ENCODE results near the gene PPP2R5A.

Gene PPP2R5A

DNA sequence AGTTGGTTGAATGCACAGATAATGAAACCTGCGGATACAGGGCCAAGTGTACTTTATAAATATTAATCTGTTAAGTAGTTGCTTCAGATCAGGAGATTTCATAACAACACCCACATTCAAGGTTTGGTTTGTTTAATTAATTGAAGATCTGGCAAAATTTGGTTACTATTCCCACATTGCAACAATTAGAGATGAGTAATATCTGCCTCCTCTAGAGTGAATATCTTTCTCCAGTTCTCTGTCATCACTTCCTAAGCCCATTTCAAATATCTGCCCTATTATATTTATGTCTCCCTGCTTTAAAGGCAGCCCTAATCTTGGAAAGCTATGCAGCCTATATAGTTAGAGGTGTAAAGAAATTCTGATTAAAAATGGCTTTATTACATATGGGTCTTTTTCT, 61.4 kb downstream of the PPP2R5A start:
- no peak overlapping the region for H3K4me2 ChIP-seq (ENCODE audit: low read length)
- H4K20me1 ChIP-seq (ENCODE audit: insufficient read depth, low read length): no peaks in the 10 kb centered on the region
- no peak overlapping the region for H3K27ac ChIP-seq (ENCODE audit: low read depth, low read length, poor library complexity, severe bottlenecking)
- peaks cover 71% of the 10 kb centered on the region for H3K36me3 ChIP-seq (ENCODE audit: insufficient read depth, low read length)
- H3K79me2 ChIP-seq (ENCODE audit: insufficient read depth, low read length): no peaks in the 10 kb centered on the region
- no peaks in the 10 kb centered on the region for H3K27me3 ChIP-seq (ENCODE audit: insufficient read depth, low read length)
- TF ChIP-seq EZH2 (IDR thresholded peaks at IDR 0.05; ENCODE audit: borderline replicate concordance, low read length): no peak
- TF ChIP-seq, protein P1, sequence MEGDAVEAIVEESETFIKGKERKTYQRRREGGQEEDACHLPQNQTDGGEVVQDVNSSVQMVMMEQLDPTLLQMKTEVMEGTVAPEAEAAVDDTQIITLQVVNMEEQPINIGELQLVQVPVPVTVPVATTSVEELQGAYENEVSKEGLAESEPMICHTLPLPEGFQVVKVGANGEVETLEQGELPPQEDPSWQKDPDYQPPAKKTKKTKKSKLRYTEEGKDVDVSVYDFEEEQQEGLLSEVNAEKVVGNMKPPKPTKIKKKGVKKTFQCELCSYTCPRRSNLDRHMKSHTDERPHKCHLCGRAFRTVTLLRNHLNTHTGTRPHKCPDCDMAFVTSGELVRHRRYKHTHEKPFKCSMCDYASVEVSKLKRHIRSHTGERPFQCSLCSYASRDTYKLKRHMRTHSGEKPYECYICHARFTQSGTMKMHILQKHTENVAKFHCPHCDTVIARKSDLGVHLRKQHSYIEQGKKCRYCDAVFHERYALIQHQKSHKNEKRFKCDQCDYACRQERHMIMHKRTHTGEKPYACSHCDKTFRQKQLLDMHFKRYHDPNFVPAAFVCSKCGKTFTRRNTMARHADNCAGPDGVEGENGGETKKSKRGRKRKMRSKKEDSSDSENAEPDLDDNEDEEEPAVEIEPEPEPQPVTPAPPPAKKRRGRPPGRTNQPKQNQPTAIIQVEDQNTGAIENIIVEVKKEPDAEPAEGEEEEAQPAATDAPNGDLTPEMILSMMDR (IDR thresholded peaks at IDR 0.05; ENCODE audit: low read length): no peak
- H3K4me3 ChIP-seq (ENCODE audit: low read depth, low read length, poor library complexity, severe bottlenecking): no peak overlapping the region
- no peaks in the 10 kb centered on the region for H3K9me3 ChIP-seq (ENCODE audit: low read length)
- no peaks in the 10 kb centered on the region for H3K9me2 ChIP-seq (ENCODE audit: low read depth, low read length)
- no peaks in the 10 kb centered on the region for H3K4me1 ChIP-seq (ENCODE audit: insufficient read depth, low read length, severe bottlenecking)
- no peaks in the 10 kb centered on the region for H3F3A ChIP-seq (ENCODE audit: insufficient read depth, low read length)
- H3K9ac ChIP-seq (ENCODE audit: low read length): no peak overlapping the region
- no peak overlapping the region for H2AFZ ChIP-seq (ENCODE audit: low read length)

DNA sequence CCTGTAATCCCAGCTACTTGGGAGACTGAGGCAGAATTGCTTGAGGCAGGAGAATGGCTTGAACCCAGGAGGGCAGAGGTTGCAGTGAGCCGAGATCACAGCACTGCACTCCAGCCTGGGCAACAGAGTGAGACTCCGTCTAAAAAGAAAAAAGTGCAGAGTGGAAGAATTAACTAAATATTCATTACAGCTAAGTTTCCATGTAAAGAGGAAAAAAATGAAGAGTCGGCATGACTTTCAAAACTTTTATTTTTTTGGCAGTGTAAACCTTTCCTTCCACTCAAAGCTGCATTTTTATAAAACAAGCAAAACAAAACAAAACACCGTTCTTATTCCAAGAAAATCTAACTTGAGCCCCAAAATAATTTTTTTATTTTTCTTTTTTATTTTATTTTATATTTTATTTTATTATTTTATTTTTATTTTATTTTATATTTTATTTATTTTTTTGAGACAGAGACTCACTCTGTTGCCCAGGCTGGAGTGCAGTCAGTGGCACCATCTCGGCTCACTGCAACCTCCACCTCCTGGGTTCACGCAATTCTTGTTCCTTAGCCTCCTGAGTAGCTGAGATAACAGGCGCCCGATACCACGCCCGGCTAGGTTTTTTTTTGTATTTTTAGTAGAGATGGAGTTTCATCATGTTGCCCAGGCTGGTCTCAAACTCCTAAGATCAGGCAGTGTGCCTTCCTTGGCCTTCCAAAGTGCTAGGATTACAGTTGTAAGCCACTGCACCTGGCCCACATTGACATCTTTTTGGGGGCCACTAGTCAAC, 66.6 kb downstream of the PPP2R5A start:
- no peak overlapping the region for H2AFZ ChIP-seq (ENCODE audit: low read length)
- TF ChIP-seq, protein P1 (IDR thresholded peaks at IDR 0.05; ENCODE audit: low read length): no peak
- TF ChIP-seq EZH2 (IDR thresholded peaks at IDR 0.05; ENCODE audit: borderline replicate concordance, low read length): no peak
- H4K20me1 ChIP-seq (ENCODE audit: insufficient read depth, low read length): no peaks in the 10 kb centered on the region
- no peaks in the 10 kb centered on the region for H3K9me2 ChIP-seq (ENCODE audit: low read depth, low read length)
- H3F3A ChIP-seq (ENCODE audit: insufficient read depth, low read length): 0 out of 2 replicates have a peak, but pooled peaks cover 2% of the 10 kb centered on the region
- no peaks in the 10 kb centered on the region for H3K27me3 ChIP-seq (ENCODE audit: insufficient read depth, low read length)
- H3K36me3 ChIP-seq (ENCODE audit: insufficient read depth, low read length): peaks cover 58% of the 10 kb centered on the region
- H3K79me2 ChIP-seq (ENCODE audit: insufficient read depth, low read length): no peaks in the 10 kb centered on the region
- no peak overlapping the region for H3K4me3 ChIP-seq (ENCODE audit: low read depth, low read length, poor library complexity, severe bottlenecking)
- no peaks in the 10 kb centered on the region for H3K4me1 ChIP-seq (ENCODE audit: insufficient read depth, low read length, severe bottlenecking)
- H3K9me3 ChIP-seq (ENCODE audit: low read length): no peaks in the 10 kb centered on the region
- no peak overlapping the region for H3K9ac ChIP-seq (ENCODE audit: low read length)
- H3K27ac ChIP-seq (ENCODE audit: low read depth, low read length, poor library complexity, severe bottlenecking): no peak overlapping the region
- H3K4me2 ChIP-seq (ENCODE audit: low read length): no peak overlapping the region

- H3F3A ChIP-seq (ENCODE audit: insufficient read depth, low read length): 0 out of 2 replicates have a peak, but pooled peaks cover 4% of the 10 kb centered on the region
- H3K9me3 ChIP-seq (ENCODE audit: low read length): no peaks in the 10 kb centered on the region
- no peak overlapping the region for H3K9ac ChIP-seq (ENCODE audit: low read length)
- TF ChIP-seq, protein P1 (IDR thresholded peaks at IDR 0.05; ENCODE audit: low read length): no peak
- no peak for TF ChIP-seq EZH2 (IDR thresholded peaks at IDR 0.05; ENCODE audit: borderline replicate concordance, low read length)
- H3K79me2 ChIP-seq (ENCODE audit: insufficient read depth, low read length): no peaks in the 10 kb centered on the region
- H3K4me2 ChIP-seq (ENCODE audit: low read length): no peak overlapping the region
- H3K9me2 ChIP-seq (ENCODE audit: low read depth, low read length): no peaks in the 10 kb centered on the region
- H3K36me3 ChIP-seq (ENCODE audit: insufficient read depth, low read length): peaks cover 63% of the 10 kb centered on the region
- no peaks in the 10 kb centered on the region for H3K4me1 ChIP-seq (ENCODE audit: insufficient read depth, low read length, severe bottlenecking)
- no peak overlapping the region for H2AFZ ChIP-seq (ENCODE audit: low read length)
- no peaks in the 10 kb centered on the region for H3K27me3 ChIP-seq (ENCODE audit: insufficient read depth, low read length)
- no peak overlapping the region for H3K27ac ChIP-seq (ENCODE audit: low read depth, low read length, poor library complexity, severe bottlenecking)
- no peaks in the 10 kb centered on the region for H4K20me1 ChIP-seq (ENCODE audit: insufficient read depth, low read length)
- no peak overlapping the region for H3K4me3 ChIP-seq (ENCODE audit: low read depth, low read length, poor library complexity, severe bottlenecking)
Observed at GRCh38 chr1:212353181-212353580, 68.0 kb downstream of the PPP2R5A start.
